GM20000 (cell line): ENCODE data around the gene SORBS1.

Experiments
- DNase-seq: peaks from one replicate; pipeline ENCODE4 v3.0.0; 2012; ENCODE audit warnings: low spot score
- TF ChIP-seq, protein P1 (sequence below): IDR thresholded peaks from 2 replicates; pipeline ENCODE4 v1.5.1; 2012; ENCODE audit warnings: mild to moderate bottlenecking, control low read depth; ENCODE audit errors: extremely low read depth, missing control alignments

Gene SORBS1

DNA sequence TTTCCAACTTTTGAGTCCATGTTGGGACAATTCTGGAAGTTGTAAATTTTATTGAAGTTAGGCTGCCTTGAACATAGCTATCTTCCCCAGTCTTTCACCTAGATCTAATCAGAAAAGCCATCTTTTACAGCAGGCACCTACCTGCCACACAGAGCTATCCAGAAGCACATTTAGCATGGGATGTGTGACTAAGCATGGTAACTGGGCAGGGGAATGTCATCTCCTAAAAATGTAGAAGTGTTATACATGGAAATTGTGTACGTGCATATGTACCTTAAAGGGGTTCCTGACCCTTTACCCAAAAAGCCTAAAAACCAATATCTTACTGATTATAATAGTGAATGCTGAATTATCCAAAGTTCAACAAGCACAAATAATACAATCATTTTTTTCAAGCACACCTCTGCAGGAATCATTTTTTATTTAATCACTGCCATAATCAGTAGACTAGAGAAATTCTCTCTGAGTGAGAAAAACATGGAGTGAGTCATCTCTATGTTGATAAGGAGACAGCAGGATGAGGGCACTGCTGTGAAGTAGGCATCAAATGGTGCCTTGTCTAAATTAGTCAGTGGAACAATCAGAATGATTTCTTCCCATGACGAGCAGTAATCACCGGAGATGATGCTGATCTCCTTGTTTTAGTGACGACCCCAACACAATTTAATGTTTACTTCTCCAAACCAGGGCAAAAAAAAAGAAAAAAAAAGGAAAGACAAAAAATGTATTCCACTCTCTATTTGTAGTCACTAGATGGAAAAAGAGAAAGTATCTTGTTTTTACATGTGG is 75.9 kb downstream of the SORBS1 start:
- TF ChIP-seq, protein P1, sequence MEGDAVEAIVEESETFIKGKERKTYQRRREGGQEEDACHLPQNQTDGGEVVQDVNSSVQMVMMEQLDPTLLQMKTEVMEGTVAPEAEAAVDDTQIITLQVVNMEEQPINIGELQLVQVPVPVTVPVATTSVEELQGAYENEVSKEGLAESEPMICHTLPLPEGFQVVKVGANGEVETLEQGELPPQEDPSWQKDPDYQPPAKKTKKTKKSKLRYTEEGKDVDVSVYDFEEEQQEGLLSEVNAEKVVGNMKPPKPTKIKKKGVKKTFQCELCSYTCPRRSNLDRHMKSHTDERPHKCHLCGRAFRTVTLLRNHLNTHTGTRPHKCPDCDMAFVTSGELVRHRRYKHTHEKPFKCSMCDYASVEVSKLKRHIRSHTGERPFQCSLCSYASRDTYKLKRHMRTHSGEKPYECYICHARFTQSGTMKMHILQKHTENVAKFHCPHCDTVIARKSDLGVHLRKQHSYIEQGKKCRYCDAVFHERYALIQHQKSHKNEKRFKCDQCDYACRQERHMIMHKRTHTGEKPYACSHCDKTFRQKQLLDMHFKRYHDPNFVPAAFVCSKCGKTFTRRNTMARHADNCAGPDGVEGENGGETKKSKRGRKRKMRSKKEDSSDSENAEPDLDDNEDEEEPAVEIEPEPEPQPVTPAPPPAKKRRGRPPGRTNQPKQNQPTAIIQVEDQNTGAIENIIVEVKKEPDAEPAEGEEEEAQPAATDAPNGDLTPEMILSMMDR, result no peak
- no peak for DNase-seq

DNA sequence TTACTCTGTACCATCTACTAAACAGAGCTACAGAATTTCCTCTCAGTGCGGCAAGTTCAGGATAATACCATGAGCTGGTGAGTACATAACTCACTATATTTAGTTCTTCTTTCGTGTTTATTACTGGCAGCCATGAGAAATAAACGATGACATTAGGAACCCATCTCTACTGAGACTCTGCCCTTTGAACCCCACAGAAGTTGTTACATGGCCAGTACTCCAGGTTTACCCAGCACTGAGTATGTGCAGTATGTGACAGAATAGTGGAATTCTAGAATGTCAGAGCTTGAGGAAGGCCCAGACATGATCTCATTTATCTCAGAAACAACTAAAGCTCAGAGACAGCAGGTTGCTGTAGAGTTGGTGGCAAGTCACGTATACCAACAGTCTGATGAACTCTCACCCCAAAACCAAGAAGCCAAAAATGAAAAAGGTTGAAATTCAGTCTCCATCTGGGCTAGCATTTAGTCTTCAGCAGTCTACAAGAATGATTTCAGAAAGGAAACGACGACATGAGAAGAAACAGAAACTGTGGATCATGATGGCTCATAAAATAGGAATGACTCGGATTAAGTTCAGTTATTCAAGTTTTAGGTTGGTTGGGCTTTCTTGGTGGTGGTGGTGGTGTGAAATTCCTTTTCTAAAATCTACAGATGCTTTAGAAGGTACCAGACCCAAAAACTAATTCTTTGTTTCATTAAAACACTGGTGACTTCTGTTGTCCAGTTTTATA is 78.5 kb downstream of the SORBS1 start:
- DNase-seq, result no peak
- TF ChIP-seq, protein P1, result no peak

DNA sequence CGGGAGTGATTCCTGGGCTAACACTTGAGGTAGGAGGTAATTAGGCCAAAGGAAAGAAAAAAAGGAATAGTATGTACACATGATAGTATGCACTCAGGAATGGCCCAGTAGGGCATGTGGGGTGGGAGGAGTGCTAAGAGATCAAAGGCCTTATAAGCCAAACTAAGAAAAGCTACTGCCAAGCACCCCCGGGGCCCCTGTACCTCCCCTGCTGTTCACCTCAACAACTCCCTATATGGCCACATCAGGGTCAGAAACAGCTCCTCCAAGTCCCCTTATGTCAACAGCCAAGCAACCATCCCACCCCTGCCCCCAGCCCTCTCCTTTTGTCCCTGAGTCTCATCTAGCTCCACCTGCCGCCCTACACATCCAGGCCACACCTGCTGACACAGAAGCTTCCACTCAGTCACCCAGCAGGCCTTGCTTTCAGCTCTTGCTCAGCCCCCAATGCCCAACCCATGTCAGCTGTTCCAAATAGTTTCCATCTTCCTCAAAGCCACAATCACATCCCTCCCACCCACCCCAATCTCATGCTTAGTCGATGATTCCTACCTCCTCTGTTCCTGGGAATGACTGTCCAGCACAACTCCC is 80.2 kb downstream of the SORBS1 start:
- TF ChIP-seq, protein P1, result no peak
- DNase-seq, result no peak

DNA sequence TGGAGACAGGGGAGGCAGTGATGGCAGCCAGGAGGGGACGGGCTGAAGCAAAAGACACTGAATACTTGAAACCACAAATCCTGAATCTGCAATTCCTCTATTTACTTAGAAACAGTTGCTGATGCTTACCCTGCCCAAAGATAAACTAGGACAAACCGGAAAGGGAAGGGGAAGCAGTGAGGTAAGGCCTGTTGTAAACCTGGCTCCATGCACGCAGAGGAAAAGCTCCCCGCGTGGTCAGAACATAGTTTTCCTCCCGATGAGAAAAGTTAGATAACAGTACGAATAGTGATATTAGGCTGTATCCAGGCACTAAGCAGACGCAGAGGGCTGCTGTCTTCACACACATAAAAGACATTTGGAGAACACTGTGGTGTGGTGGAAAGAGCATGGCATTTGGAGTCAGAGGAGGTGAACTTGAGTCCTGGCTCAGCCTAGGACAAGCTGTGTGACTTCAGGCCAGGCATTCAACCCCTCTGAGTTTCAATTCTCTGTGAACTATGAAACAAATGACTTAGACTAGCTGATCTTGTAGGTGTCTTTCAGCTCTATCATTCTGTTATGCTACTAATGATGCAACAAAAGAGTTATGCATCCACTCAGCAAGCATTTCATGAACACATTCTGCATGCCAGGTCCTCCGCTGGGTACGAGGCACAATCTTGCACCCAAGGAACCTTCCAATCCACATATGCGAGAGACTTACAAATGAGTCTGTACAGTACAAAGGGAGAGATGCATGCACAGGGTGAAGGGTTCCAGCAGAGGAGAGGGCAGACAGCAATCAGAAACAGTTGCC is 80.9 kb downstream of the SORBS1 start:
- TF ChIP-seq, protein P1, result no peak
- DNase-seq, result no peak

DNA sequence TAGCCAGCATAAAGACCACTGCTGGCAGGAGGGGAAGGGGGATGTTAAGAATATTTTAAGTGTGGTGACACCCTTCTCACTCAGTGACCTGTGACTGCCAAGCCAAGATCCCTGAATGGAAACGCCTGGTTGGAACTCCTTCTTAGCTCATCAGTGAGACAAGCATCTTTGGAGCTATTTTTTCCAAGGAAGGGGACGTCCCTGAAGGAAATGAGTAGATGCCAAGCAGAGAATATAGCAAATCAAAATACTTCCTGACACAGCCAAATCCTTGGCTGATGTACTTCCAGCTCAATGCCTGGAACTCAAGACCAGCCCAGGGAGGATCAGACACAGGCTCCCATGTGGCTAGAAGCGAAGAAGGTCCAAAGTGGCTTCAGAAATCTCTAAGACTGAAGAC is 82.2 kb downstream of the SORBS1 start:
- TF ChIP-seq, protein P1, result no peak
- no peak for DNase-seq

DNA sequence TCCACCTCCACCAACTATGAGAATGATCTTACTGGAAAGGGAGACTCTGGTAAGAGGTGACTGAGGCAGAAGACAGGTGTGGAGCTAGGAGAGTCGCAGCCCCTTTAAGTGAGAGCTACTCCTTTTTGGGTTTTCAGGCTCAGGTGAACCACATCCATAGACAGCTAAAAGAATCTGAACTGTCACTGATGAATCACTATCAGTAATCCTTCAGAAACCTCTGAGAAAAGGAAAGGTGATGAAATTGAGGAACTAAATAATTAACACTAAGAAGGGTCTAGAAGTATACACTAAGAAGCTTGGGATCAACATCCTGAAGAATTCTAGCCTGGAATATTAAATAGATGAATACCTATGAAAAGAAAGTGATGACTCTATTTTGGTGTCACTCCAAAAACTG is 83.0 kb downstream of the SORBS1 start:
- DNase-seq, result no peak
- TF ChIP-seq, protein P1, result no peak
